ENCODE measurements around the gene PXDN.

Gene PXDN

GRCh38 chr2:1754461-1755170, 10.3 kb upstream of the PXDN start:
- H3K18ac ChIP-seq (ENCODE audit: low read length): no peak overlapping the region
- no peaks in the 10 kb centered on the region for H3K27me3 ChIP-seq (ENCODE audit: insufficient read depth, low read length, poor library complexity)
- DNase-seq: no peak
- H2BK5ac ChIP-seq (ENCODE audit: low read length): no peak overlapping the region
- H3K36me3 ChIP-seq (ENCODE audit: control insufficient read depth, insufficient read depth, low read length): no peaks in the 10 kb centered on the region
- H3K56ac ChIP-seq (ENCODE audit: low read length): no peak overlapping the region
- no peak overlapping the region for H3K4me3 ChIP-seq (ENCODE audit: low read length)
- H3K23ac ChIP-seq (ENCODE audit: low read length): no peak overlapping the region
- no peak overlapping the region for H2BK120ac ChIP-seq (ENCODE audit: low read depth, low read length)
- WGBS (ENCODE audit: extremely low coverage, insufficient coverage, low lambda C conversion rate): no CpG with 5 or more reads among the region's 16 CpGs
- no peak overlapping the region for H3K4me2 ChIP-seq (ENCODE audit: low read length)
- no peak overlapping the region for H4K8ac ChIP-seq (ENCODE audit: low read depth, low read length)
- no peak overlapping the region for H2AK5ac ChIP-seq (ENCODE audit: low read length)
- H3K79me2 ChIP-seq (ENCODE audit: control insufficient read depth, insufficient read depth, low read length): no peaks in the 10 kb centered on the region
- no peaks in the 10 kb centered on the region for H3K79me1 ChIP-seq (ENCODE audit: low read length)
- H4K5ac ChIP-seq (ENCODE audit: low read length): no peak overlapping the region
- H3K4ac ChIP-seq (ENCODE audit: low read depth, low read length): no peak overlapping the region
- no peak overlapping the region for H2BK15ac ChIP-seq (replicated peaks; ENCODE audit: low read depth)
- peaks cover 3% of the 10 kb centered on the region for H3K4me1 ChIP-seq (ENCODE audit: control insufficient read depth, low read depth, low read length)
- no peak overlapping the region for H3K9ac ChIP-seq (ENCODE audit: low read length)
- no peak overlapping the region for H3K27ac ChIP-seq (ENCODE audit: low read depth, low read length)

GRCh38 chr2:1754046-1754445, 9.7 kb upstream of the PXDN start:
- Histone ChIP-seq H3K36me3 (ENCODE audit: control insufficient read depth, insufficient read depth, low read length) (no peaks in the 10 kb centered on the region), H2BK5ac (ENCODE audit: low read length) (no peak overlapping the region), H3K79me2 (ENCODE audit: control insufficient read depth, insufficient read depth, low read length) (no peaks in the 10 kb centered on the region), H2BK120ac (ENCODE audit: low read depth, low read length) (no peak overlapping the region), H2AK5ac (ENCODE audit: low read length) (no peak overlapping the region), H3K79me1 (ENCODE audit: low read length) (no peaks in the 10 kb centered on the region), H3K18ac (ENCODE audit: low read length) (no peak overlapping the region), H3K27me3 (ENCODE audit: insufficient read depth, low read length, poor library complexity) (no peaks in the 10 kb centered on the region), H4K5ac (ENCODE audit: low read length) (no peak overlapping the region), H3K9ac (ENCODE audit: low read length) (no peak overlapping the region), H2BK15ac (replicated peaks; ENCODE audit: low read depth) (no peak overlapping the region), H3K4me1 (ENCODE audit: control insufficient read depth, low read depth, low read length) (peaks cover 3% of the 10 kb centered on the region), H3K27ac (ENCODE audit: low read depth, low read length) (no peak overlapping the region), H3K4me2 (ENCODE audit: low read length) (no peak overlapping the region), H3K4ac (ENCODE audit: low read depth, low read length) (no peak overlapping the region), H4K8ac (ENCODE audit: low read depth, low read length) (no peak overlapping the region), H3K56ac (ENCODE audit: low read length) (no peak overlapping the region), H3K23ac (ENCODE audit: low read length) (no peak overlapping the region), H3K4me3 (ENCODE audit: low read length) (no peak overlapping the region)
- WGBS (ENCODE audit: extremely low coverage, insufficient coverage, low lambda C conversion rate): no CpG with 5 or more reads among the region's 12 CpGs
- DNase-seq: no peak

- H3K27me3 ChIP-seq (ENCODE audit: insufficient read depth, low read length, poor library complexity): no peaks in the 10 kb centered on the region
- no peak overlapping the region for H3K4me3 ChIP-seq (ENCODE audit: low read length)
- no peak overlapping the region for H3K27ac ChIP-seq (ENCODE audit: low read depth, low read length)
- no peak overlapping the region for H4K8ac ChIP-seq (ENCODE audit: low read depth, low read length)
- no peaks in the 10 kb centered on the region for H3K36me3 ChIP-seq (ENCODE audit: control insufficient read depth, insufficient read depth, low read length)
- no peak overlapping the region for H4K5ac ChIP-seq (ENCODE audit: low read length)
- no peak overlapping the region for H3K56ac ChIP-seq (ENCODE audit: low read length)
- no peak overlapping the region for H2BK5ac ChIP-seq (ENCODE audit: low read length)
- H3K79me1 ChIP-seq (ENCODE audit: low read length): no peaks in the 10 kb centered on the region
- no peak overlapping the region for H2BK120ac ChIP-seq (ENCODE audit: low read depth, low read length)
- H3K18ac ChIP-seq (ENCODE audit: low read length): no peak overlapping the region
- no peak overlapping the region for H3K4ac ChIP-seq (ENCODE audit: low read depth, low read length)
- H3K9ac ChIP-seq (ENCODE audit: low read length): no peak overlapping the region
- no peak overlapping the region for H2AK5ac ChIP-seq (ENCODE audit: low read length)
- no peak overlapping the region for H3K23ac ChIP-seq (ENCODE audit: low read length)
- peaks cover 3% of the 10 kb centered on the region for H3K4me1 ChIP-seq (ENCODE audit: control insufficient read depth, low read depth, low read length)
- no peak overlapping the region for H2BK15ac ChIP-seq (replicated peaks; ENCODE audit: low read depth)
- no peak for DNase-seq
- H3K79me2 ChIP-seq (ENCODE audit: control insufficient read depth, insufficient read depth, low read length): no peaks in the 10 kb centered on the region
- no peak overlapping the region for H3K4me2 ChIP-seq (ENCODE audit: low read length)
- no CpG with 5 or more reads among the region's 6 CpGs for WGBS (ENCODE audit: extremely low coverage, insufficient coverage, low lambda C conversion rate)
These were observed 8.4 kb upstream of the PXDN start for GRCh38 chr2:1752751-1753150.

GRCh38 chr2:1751767-1752725, 7.7 kb upstream of the PXDN start:
- Histone ChIP-seq H3K9ac (ENCODE audit: low read length) (no peak overlapping the region), H3K79me1 (ENCODE audit: low read length) (no peaks in the 10 kb centered on the region), H2BK5ac (ENCODE audit: low read length) (no peak overlapping the region), H3K27me3 (ENCODE audit: insufficient read depth, low read length, poor library complexity) (no peaks in the 10 kb centered on the region), H3K4ac (ENCODE audit: low read depth, low read length) (no peak overlapping the region), H2BK120ac (ENCODE audit: low read depth, low read length) (no peak overlapping the region), H2BK15ac (replicated peaks; ENCODE audit: low read depth) (no peak overlapping the region), H3K36me3 (ENCODE audit: control insufficient read depth, insufficient read depth, low read length) (no peaks in the 10 kb centered on the region), H3K27ac (ENCODE audit: low read depth, low read length) (no peak overlapping the region), H3K56ac (ENCODE audit: low read length) (no peak overlapping the region), H3K23ac (ENCODE audit: low read length) (no peak overlapping the region), H3K4me2 (ENCODE audit: low read length) (no peak overlapping the region), H3K4me1 (ENCODE audit: control insufficient read depth, low read depth, low read length) (peaks cover 3% of the 10 kb centered on the region), H4K8ac (ENCODE audit: low read depth, low read length) (no peak overlapping the region), H3K79me2 (ENCODE audit: control insufficient read depth, insufficient read depth, low read length) (no peaks in the 10 kb centered on the region), H2AK5ac (ENCODE audit: low read length) (no peak overlapping the region), H3K4me3 (ENCODE audit: low read length) (no peak overlapping the region), H4K5ac (ENCODE audit: low read length) (no peak overlapping the region), H3K18ac (ENCODE audit: low read length) (no peak overlapping the region)
- DNase-seq: peak; percentile 68
- WGBS (ENCODE audit: extremely low coverage, insufficient coverage, low lambda C conversion rate): no CpG with 5 or more reads among the region's 21 CpGs

GRCh38 chr2:1750933-1751766, 6.8 kb upstream of the PXDN start:
- Histone ChIP-seq H3K79me1 (ENCODE audit: low read length) (no peaks in the 10 kb centered on the region), H2AK5ac (ENCODE audit: low read length) (no peak overlapping the region), H4K5ac (ENCODE audit: low read length) (no peak overlapping the region), H3K9ac (ENCODE audit: low read length) (peak overlapping the region; percentile 21), H4K8ac (ENCODE audit: low read depth, low read length) (no peak overlapping the region), H2BK120ac (ENCODE audit: low read depth, low read length) (no peak overlapping the region), H3K4me1 (ENCODE audit: control insufficient read depth, low read depth, low read length) (peaks cover 3% of the 10 kb centered on the region), H2BK5ac (ENCODE audit: low read length) (no peak overlapping the region), H3K36me3 (ENCODE audit: control insufficient read depth, insufficient read depth, low read length) (no peaks in the 10 kb centered on the region), H3K4ac (ENCODE audit: low read depth, low read length) (no peak overlapping the region), H3K56ac (ENCODE audit: low read length) (peak overlapping the region; percentile 67), H2BK15ac (replicated peaks; ENCODE audit: low read depth) (no peak overlapping the region), H3K27ac (ENCODE audit: low read depth, low read length) (no peak overlapping the region), H3K79me2 (ENCODE audit: control insufficient read depth, insufficient read depth, low read length) (no peaks in the 10 kb centered on the region), H3K18ac (ENCODE audit: low read length) (no peak overlapping the region), H3K27me3 (ENCODE audit: insufficient read depth, low read length, poor library complexity) (no peaks in the 10 kb centered on the region), H3K23ac (ENCODE audit: low read length) (no peak overlapping the region), H3K4me2 (ENCODE audit: low read length) (no peak overlapping the region), H3K4me3 (ENCODE audit: low read length) (no peak overlapping the region)
- peak; percentile 92 for DNase-seq
- WGBS (ENCODE audit: extremely low coverage, insufficient coverage, low lambda C conversion rate): no CpG with 5 or more reads among the region's 24 CpGs

All from mesendoderm (in vitro differentiated cells).